NB4 (cell line): ENCODE results near the gene FAM193B.

ENCODE experiments used
- DNase-seq: peaks from one replicate; pipeline ENCODE4 v3.0.0; 2010; ENCODE audit warnings: low read depth
- H3K4me3 ChIP-seq: one replicate; pipeline ENCODE4 v1.5.1; 2011; ENCODE audit warnings: mild to moderate bottlenecking, low read depth, low read length, moderate library complexity
- MYC ChIP-seq: IDR thresholded peaks from 2 replicates; pipeline ENCODE4 v1.6.1; 2011; ENCODE audit warnings: low read depth, low read length
- POLR2A ChIP-seq: IDR thresholded peaks from 2 replicates; pipeline ENCODE4 v1.6.1; 2011; ENCODE audit warnings: mild to moderate bottlenecking; ENCODE audit not compliant: insufficient read length; ENCODE audit errors: extremely low read depth
- TF ChIP-seq, protein P1 (sequence below): IDR thresholded peaks from one replicate; pipeline ENCODE4 v1.5.1; 2012; ENCODE audit warnings: low read depth, low read length
- TF ChIP-seq, protein P2 (sequence below): IDR thresholded peaks from 2 replicates; pipeline ENCODE4 v1.6.1; 2011; ENCODE audit warnings: low read depth, low read length

The FAM193B gene

DNA sequence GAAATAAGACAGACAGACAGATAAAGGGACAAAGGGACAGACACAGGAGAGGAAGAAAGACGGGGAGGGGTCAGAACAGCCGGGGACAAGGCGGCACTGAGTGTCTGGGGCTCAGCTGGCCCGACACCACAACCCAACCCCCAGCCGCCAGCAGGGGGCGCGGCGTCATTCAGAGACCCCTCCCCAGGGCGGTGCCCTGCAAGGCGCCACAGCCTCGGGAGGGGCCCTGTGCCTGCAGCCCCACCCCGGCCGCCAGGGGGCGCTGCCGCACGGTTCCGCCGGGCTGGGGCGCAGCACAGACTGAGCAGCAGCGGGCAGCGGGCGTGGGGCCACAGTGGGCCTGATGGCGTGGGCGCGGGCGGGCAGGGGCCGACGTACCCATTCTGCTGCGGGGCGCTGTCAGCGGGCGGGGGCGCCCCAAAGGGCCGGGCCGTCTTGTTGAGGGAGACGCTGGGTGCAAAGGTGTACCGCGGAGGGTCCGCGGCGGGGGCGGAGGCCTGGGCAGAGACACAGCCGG, 62.9 kb downstream of the FAM193B start:
- H3K4me3 ChIP-seq = no peak overlapping the region
- peak; percentile 56 for DNase-seq

DNA sequence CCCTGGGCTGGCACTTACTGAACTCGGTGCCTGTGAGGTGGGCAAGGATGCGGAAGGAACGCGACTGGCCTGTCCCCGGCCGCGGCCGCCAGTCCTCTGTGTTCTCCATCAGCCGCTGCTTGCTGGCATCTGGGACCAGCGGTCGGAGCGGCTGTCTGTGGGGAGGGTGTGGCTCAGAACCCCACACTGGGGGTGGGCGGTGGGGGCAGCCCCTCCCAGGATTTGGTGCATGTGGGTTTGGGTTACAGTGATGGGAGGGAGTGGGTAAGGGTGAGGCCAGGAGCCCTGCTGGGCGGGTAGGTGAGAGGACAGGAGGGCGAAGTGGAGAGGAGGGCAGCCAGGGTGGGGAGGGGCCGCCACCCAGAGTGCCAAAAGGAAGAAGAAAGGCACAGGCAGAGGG, 63.4 kb downstream of the FAM193B start:
- no peak for TF ChIP-seq MYC
- TF ChIP-seq, protein P1, sequence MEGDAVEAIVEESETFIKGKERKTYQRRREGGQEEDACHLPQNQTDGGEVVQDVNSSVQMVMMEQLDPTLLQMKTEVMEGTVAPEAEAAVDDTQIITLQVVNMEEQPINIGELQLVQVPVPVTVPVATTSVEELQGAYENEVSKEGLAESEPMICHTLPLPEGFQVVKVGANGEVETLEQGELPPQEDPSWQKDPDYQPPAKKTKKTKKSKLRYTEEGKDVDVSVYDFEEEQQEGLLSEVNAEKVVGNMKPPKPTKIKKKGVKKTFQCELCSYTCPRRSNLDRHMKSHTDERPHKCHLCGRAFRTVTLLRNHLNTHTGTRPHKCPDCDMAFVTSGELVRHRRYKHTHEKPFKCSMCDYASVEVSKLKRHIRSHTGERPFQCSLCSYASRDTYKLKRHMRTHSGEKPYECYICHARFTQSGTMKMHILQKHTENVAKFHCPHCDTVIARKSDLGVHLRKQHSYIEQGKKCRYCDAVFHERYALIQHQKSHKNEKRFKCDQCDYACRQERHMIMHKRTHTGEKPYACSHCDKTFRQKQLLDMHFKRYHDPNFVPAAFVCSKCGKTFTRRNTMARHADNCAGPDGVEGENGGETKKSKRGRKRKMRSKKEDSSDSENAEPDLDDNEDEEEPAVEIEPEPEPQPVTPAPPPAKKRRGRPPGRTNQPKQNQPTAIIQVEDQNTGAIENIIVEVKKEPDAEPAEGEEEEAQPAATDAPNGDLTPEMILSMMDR = no peak
- TF ChIP-seq POLR2A = no peak
- TF ChIP-seq, protein P2, sequence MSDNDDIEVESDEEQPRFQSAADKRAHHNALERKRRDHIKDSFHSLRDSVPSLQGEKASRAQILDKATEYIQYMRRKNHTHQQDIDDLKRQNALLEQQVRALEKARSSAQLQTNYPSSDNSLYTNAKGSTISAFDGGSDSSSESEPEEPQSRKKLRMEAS = no peak
- no peak for DNase-seq
- H3K4me3 ChIP-seq = no peak overlapping the region

More for the DNA sequence above, 62.9 kb downstream of the FAM193B start:
- TF ChIP-seq, protein P1 = peak; percentile 32
- no peak for TF ChIP-seq MYC

GRCh38 chr5:177490311-177490991, 63.9 kb downstream of the FAM193B start:
- no peak for TF ChIP-seq POLR2A
- TF ChIP-seq MYC = no peak
- TF ChIP-seq, protein P2 = no peak
- TF ChIP-seq, protein P1 = no peak
- no peak for DNase-seq
- no peak overlapping the region for H3K4me3 ChIP-seq

GRCh38 chr5:177489119-177489716, 65.1 kb downstream of the FAM193B start:
- no peak overlapping the region for H3K4me3 ChIP-seq
- TF ChIP-seq, protein P1 = no peak
- no peak for TF ChIP-seq MYC
- TF ChIP-seq, protein P2 = no peak
- TF ChIP-seq POLR2A = no peak
- DNase-seq = no peak

GRCh38 chr5:177487975-177488374, 66.4 kb downstream of the FAM193B start:
- no peak overlapping the region for H3K4me3 ChIP-seq
- TF ChIP-seq, protein P2 = no peak
- no peak for TF ChIP-seq MYC
- TF ChIP-seq, protein P1 = peak; percentile 10
- DNase-seq = peak; percentile 62
